Lower leg skin (tissue), 3 donors: ENCODE results near the gene DCLK2.

Experiments used
- POLR2A ChIP-seq, 2 donors: fragments of 450-650 bp; IDR thresholded peaks; one replicate each; pipeline ENCODE4 v1.6.1; 2016 to 2017; ENCODE audit warnings: antibody characterized with exemption in 2 of 2, mild to moderate bottlenecking in 1 of 2, moderate library complexity in 1 of 2
- TF ChIP-seq, protein P1 (sequence below), 3 donors: fragments of 450-650 bp; IDR thresholded peaks; one replicate each; pipeline ENCODE4 v1.5.1; 2016; ENCODE audit warnings: antibody characterized with exemption in 3 of 3, mild to moderate bottlenecking in 3 of 3, moderate library complexity in 2 of 3

DNA sequence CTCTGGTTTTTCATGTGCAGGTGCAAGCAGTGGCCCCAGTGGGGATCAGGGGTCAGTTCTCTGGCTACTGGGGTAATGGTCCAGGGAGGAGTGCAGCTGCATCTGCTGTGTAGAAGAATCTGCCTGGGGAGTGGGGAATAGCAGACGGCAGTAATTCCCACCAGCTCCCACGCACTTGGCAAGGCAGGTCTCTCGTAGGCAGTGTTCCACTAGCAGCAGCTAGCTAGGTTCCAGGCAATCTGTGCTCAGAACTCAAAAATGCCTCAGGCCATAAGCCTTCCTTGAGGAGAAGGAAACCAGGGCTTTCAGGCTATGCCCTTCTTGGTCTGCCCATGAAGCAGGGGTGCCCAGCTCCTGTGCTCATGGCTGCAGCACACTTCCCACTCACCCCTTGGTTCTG, 38.8 kb downstream of the DCLK2 start:
- TF ChIP-seq, protein P1, sequence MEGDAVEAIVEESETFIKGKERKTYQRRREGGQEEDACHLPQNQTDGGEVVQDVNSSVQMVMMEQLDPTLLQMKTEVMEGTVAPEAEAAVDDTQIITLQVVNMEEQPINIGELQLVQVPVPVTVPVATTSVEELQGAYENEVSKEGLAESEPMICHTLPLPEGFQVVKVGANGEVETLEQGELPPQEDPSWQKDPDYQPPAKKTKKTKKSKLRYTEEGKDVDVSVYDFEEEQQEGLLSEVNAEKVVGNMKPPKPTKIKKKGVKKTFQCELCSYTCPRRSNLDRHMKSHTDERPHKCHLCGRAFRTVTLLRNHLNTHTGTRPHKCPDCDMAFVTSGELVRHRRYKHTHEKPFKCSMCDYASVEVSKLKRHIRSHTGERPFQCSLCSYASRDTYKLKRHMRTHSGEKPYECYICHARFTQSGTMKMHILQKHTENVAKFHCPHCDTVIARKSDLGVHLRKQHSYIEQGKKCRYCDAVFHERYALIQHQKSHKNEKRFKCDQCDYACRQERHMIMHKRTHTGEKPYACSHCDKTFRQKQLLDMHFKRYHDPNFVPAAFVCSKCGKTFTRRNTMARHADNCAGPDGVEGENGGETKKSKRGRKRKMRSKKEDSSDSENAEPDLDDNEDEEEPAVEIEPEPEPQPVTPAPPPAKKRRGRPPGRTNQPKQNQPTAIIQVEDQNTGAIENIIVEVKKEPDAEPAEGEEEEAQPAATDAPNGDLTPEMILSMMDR (IDR thresholded peaks at IDR 0.05) = no peak
- TF ChIP-seq POLR2A (IDR thresholded peaks at IDR 0.05) = no peak
